Measurements from ENCODE around the gene LPAR2. TPM values are rescaled to one million over a fixed set of nuclear protein-coding genes. Genes with fewer than 3 reads are reported as not detected.

The LPAR2 gene
- total RNA-seq, 1 donor from 2014 or later, result 21.9 TPM

DNA sequence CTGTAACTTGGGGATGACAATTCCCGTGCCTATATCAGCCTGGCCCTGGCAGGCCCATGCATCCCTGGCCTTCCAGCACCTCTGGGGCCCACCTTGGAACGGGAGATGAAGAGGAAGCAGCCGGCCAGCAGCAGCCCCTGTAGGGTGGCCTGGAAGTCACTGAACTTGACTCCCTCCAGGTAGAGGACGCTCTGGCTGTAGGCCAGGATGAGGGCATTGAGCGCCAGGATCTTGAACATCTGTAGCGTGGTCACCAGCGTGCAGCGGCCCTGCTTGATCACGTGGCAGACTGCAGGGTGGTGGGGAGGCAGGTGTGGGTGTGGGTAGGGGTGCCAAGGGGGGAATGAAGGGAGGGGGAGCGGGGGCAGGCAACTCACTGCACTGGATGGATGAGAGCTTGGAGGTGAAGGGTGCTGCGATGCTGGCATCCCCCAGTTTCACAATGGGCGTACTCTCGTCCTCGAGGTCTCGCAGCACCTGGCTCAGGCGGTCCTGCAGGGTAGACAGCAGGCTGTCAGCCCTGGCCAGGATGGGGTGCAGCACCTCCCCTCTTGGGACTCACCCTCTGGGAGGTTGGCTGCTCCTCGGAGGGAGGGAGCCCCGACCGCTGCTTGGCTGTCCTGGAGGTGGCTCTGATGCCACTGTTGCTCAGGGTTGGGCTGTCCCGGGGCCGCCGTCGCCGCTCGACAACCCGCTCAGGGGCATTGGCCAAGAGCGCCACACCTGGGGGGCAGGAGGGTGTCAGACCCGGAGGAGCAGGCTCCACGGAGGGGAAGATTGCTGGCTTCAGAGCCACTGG is 19.2 kb upstream of the LPAR2 start:
- H3K27ac Mint-ChIP-seq, result no peak overlapping the region
- peaks cover 57% of the 10 kb centered on the region for H3K36me3 Mint-ChIP-seq (ENCODE audit: low read depth)
- no peak for DNase-seq
- no peaks in the 10 kb centered on the region for H3K9me3 Mint-ChIP-seq
- H3K4me3 Mint-ChIP-seq, result no peak overlapping the region
- intact Hi-C loops (cut with micrococcal nuclease), result no loop called here
- H3K27me3 Mint-ChIP-seq, result no peaks in the 10 kb centered on the region
- H3K4me1 Mint-ChIP-seq, result peaks cover 8% of the 10 kb centered on the region

- peaks cover 12% of the 10 kb centered on the region for H3K4me1 Mint-ChIP-seq
- H3K36me3 Mint-ChIP-seq (ENCODE audit: low read depth), result peaks cover 49% of the 10 kb centered on the region
- H3K9me3 Mint-ChIP-seq, result no peaks in the 10 kb centered on the region
- H3K27me3 Mint-ChIP-seq, result no peaks in the 10 kb centered on the region
- no peak overlapping the region for H3K4me3 Mint-ChIP-seq
- H3K27ac Mint-ChIP-seq, result no peak overlapping the region
- intact Hi-C loops (cut with micrococcal nuclease), result no loop called here
- DNase-seq, result no peak
Measured at GRCh38 chr19:19645233-19645870, 17.3 kb upstream of the LPAR2 start.

GRCh38 chr19:19644054-19644388 is 16.0 kb upstream of the LPAR2 start:
- peak overlapping the region; percentile 98 for H3K4me3 Mint-ChIP-seq
- DNase-seq, result no peak
- no peaks in the 10 kb centered on the region for H3K27me3 Mint-ChIP-seq
- H3K36me3 Mint-ChIP-seq (ENCODE audit: low read depth), result peaks cover 49% of the 10 kb centered on the region
- peaks cover 14% of the 10 kb centered on the region for H3K4me1 Mint-ChIP-seq
- H3K9me3 Mint-ChIP-seq, result no peaks in the 10 kb centered on the region
- peak overlapping the region; percentile 94 for H3K27ac Mint-ChIP-seq
- intact Hi-C loops (cut with micrococcal nuclease), result loop anchor here (1.0 kb wide), 1 partner anchor 112 kb away; no protein-coding TSS in a partner anchor

- DNase-seq, result peak; percentile 96
- no peaks in the 10 kb centered on the region for H3K9me3 Mint-ChIP-seq
- H3K36me3 Mint-ChIP-seq (ENCODE audit: low read depth), result peaks cover 48% of the 10 kb centered on the region
- H3K4me3 Mint-ChIP-seq, result peak within 1 kb of the TSS; percentile 98
- intact Hi-C loops (cut with micrococcal nuclease), result loop anchor here (1.0 to 2.0 kb wide), 3 partner anchors 45 to 111 kb away; no protein-coding TSS in a partner anchor
- H3K4me1 Mint-ChIP-seq, result peaks cover 14% of the 10 kb centered on the region
- H3K27me3 Mint-ChIP-seq, result no peaks in the 10 kb centered on the region
- H3K27ac Mint-ChIP-seq, result peak within 1 kb of the TSS; percentile 94
Measured at GRCh38 chr19:19643158-19644053, 15.4 kb upstream of the LPAR2 start, which contains the start of gene GMIP. Gene GMIP, minus strand, starts transcription at chr19:19643657. Its CDS starts 128 bp downstream, at chr19:19643529.

- Mint-ChIP-seq H3K4me1 (peaks cover 14% of the 10 kb centered on the region), H3K27ac (peak overlapping the region; percentile 94), H3K4me3 (peak overlapping the region; percentile 98), H3K9me3 (no peaks in the 10 kb centered on the region), H3K27me3 (no peaks in the 10 kb centered on the region), H3K36me3 (ENCODE audit: low read depth) (peaks cover 49% of the 10 kb centered on the region)
- intact Hi-C loops (cut with micrococcal nuclease), result loop anchor here (1.0 to 2.0 kb wide), 4 partner anchors 15 to 51 kb away; partner anchors contain the start of gene ATP13A1
- peak; percentile 81 for DNase-seq
Measured at GRCh38 chr19:19642506-19643157, 14.6 kb upstream of the LPAR2 start.

- no peak overlapping the region for H3K27ac Mint-ChIP-seq
- H3K36me3 Mint-ChIP-seq (ENCODE audit: low read depth), result peaks cover 60% of the 10 kb centered on the region
- no peak for DNase-seq
Measured at GRCh38 chr19:19637523-19638251, 9.7 kb upstream of the LPAR2 start.

DNA sequence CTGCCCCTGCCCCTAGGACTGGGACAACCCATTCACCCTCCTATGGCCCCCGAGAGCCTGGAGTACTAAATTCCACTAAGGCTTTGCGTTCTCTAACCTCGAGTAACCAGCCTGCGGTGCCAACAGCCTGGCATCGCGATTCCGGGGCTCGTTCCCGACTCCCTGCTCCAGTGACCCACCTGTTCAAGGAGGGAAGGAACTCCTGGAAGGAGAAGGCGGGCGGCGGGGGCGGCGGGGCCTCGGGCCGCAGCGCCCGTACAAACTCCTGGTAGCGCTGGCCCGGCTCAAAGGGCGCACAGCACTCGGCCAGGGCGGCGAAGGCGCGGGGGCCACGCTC is 9.1 kb upstream of the LPAR2 start:
- H3K36me3 Mint-ChIP-seq (ENCODE audit: low read depth), result peaks cover 61% of the 10 kb centered on the region
- H3K4me1 Mint-ChIP-seq, result peaks cover 15% of the 10 kb centered on the region
- intact Hi-C loops (cut with micrococcal nuclease), result no loop called here
- no peaks in the 10 kb centered on the region for H3K9me3 Mint-ChIP-seq
- no peak overlapping the region for H3K27ac Mint-ChIP-seq
- H3K4me3 Mint-ChIP-seq, result no peak overlapping the region
- H3K27me3 Mint-ChIP-seq, result no peaks in the 10 kb centered on the region
- no peak for DNase-seq

More at GRCh38 chr19:19637523-19638251, 9.7 kb upstream of the LPAR2 start:
- intact Hi-C loops (cut with micrococcal nuclease), result no loop called here
- Mint-ChIP-seq H3K9me3 (no peaks in the 10 kb centered on the region), H3K4me3 (no peak overlapping the region), H3K27me3 (no peaks in the 10 kb centered on the region), H3K4me1 (peaks cover 18% of the 10 kb centered on the region)

GRCh38 chr19:19636573-19637185 is 8.7 kb upstream of the LPAR2 start:
- DNase-seq, result no peak
- Mint-ChIP-seq H3K9me3 (no peaks in the 10 kb centered on the region), H3K36me3 (ENCODE audit: low read depth) (peaks cover 58% of the 10 kb centered on the region), H3K4me3 (no peak overlapping the region), H3K27me3 (no peaks in the 10 kb centered on the region), H3K27ac (no peak overlapping the region), H3K4me1 (peaks cover 11% of the 10 kb centered on the region)
- intact Hi-C loops (cut with micrococcal nuclease), result no loop called here

- peaks cover 11% of the 10 kb centered on the region for H3K4me1 Mint-ChIP-seq
- H3K9me3 Mint-ChIP-seq, result no peaks in the 10 kb centered on the region
- H3K27me3 Mint-ChIP-seq, result no peaks in the 10 kb centered on the region
- peaks cover 60% of the 10 kb centered on the region for H3K36me3 Mint-ChIP-seq (ENCODE audit: low read depth)
- DNase-seq, result no peak
- H3K27ac Mint-ChIP-seq, result no peak overlapping the region
- H3K4me3 Mint-ChIP-seq, result no peak overlapping the region
- intact Hi-C loops (cut with micrococcal nuclease), result no loop called here
Measured at GRCh38 chr19:19635313-19635702, 7.3 kb upstream of the LPAR2 start.

- Mint-ChIP-seq H3K4me3 (no peak overlapping the region), H3K4me1 (peaks cover 9% of the 10 kb centered on the region), H3K27me3 (no peaks in the 10 kb centered on the region), H3K36me3 (ENCODE audit: low read depth) (peaks cover 55% of the 10 kb centered on the region), H3K27ac (no peak overlapping the region), H3K9me3 (no peaks in the 10 kb centered on the region)
- no peak for DNase-seq
- intact Hi-C loops (cut with micrococcal nuclease), result no loop called here
Measured at GRCh38 chr19:19634516-19635312, 6.7 kb upstream of the LPAR2 start.

- Mint-ChIP-seq H3K4me3 (no peak overlapping the region), H3K27me3 (no peaks in the 10 kb centered on the region), H3K27ac (no peak overlapping the region), H3K36me3 (ENCODE audit: low read depth) (peaks cover 56% of the 10 kb centered on the region), H3K4me1 (peaks cover 9% of the 10 kb centered on the region), H3K9me3 (no peaks in the 10 kb centered on the region)
- intact Hi-C loops (cut with micrococcal nuclease), result no loop called here
- no peak for DNase-seq
Measured at GRCh38 chr19:19633711-19634515, 5.9 kb upstream of the LPAR2 start.
